ENCODE measurements around the gene GALNTL6.

The GALNTL6 gene

DNA sequence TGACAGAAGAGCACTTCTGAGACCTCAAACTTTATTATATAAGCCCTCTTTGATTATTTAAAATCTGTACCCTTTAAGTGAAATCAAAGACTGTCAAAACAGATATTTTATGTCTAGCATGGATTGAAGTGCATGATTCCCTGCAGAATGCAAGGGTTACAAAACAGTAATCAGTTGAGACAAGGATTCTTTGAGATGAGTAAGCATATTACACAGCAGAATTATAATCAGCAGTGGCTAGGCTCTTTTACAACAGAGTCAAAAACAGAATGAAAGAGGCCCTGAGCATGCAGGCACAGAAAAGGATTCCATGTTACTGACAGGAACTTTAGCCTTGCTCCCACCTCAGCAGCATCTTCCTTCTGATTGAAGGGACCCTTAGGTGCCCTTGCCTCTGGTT lies 867.5 kb downstream of the GALNTL6 start:
- no peak for DNase-seq (ENCODE audit: low read depth)
- TF ChIP-seq, protein P1, sequence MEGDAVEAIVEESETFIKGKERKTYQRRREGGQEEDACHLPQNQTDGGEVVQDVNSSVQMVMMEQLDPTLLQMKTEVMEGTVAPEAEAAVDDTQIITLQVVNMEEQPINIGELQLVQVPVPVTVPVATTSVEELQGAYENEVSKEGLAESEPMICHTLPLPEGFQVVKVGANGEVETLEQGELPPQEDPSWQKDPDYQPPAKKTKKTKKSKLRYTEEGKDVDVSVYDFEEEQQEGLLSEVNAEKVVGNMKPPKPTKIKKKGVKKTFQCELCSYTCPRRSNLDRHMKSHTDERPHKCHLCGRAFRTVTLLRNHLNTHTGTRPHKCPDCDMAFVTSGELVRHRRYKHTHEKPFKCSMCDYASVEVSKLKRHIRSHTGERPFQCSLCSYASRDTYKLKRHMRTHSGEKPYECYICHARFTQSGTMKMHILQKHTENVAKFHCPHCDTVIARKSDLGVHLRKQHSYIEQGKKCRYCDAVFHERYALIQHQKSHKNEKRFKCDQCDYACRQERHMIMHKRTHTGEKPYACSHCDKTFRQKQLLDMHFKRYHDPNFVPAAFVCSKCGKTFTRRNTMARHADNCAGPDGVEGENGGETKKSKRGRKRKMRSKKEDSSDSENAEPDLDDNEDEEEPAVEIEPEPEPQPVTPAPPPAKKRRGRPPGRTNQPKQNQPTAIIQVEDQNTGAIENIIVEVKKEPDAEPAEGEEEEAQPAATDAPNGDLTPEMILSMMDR (IDR thresholded peaks at IDR 0.05; ENCODE audit: control insufficient read depth, insufficient read depth, low read depth, low read length, missing control alignments) = no peak
- H3K4me3 ChIP-seq (ENCODE audit: control insufficient read depth, low read depth, low read length) = no peak overlapping the region

DNA sequence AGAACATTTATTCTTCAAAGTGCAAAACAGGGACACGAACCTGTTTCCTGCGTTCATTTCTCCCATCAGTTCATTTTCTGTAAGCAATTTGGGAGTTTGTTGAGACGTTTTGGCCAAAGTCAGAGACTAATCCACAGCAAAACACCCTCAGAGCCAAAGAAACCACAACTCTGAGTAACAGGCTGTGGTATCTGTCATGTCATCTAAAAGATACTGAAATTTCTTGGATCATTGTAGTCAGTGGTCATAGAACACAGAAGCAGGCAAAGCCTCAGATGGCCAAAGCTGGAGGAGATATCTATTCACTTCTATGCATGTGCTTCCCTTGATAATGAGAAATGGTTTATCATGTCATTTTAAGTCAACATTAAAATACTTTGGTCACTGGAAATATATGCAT lies 869.8 kb downstream of the GALNTL6 start:
- DNase-seq (ENCODE audit: low read depth) = no peak
- TF ChIP-seq, protein P1 (IDR thresholded peaks at IDR 0.05; ENCODE audit: control insufficient read depth, insufficient read depth, low read depth, low read length, missing control alignments) = no peak
- no peak overlapping the region for H3K4me3 ChIP-seq (ENCODE audit: control insufficient read depth, low read depth, low read length)

DNA sequence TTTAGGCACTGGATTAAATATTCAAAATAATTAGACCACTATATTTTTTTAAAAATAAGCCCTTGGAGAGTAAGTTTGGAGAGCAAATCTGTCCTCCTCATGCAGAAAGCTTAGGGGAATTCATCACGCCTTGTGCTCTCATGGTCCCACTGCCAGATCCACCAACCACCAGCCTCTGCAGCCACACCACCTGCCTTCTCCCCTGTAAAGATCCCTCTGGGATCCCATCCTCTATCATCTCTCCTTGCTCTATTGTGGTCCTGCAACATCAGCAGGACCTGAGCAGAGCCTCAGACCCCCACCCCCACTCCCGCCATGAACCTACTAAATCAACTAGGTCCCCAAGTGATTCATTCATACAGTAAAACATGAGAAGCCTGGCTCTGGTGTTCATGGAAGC lies 872.8 kb downstream of the GALNTL6 start:
- H3K4me3 ChIP-seq (ENCODE audit: control insufficient read depth, low read depth, low read length) = no peak overlapping the region
- TF ChIP-seq, protein P1 (IDR thresholded peaks at IDR 0.05; ENCODE audit: control insufficient read depth, insufficient read depth, low read depth, low read length, missing control alignments) = no peak
- no peak for DNase-seq (ENCODE audit: low read depth)

DNA sequence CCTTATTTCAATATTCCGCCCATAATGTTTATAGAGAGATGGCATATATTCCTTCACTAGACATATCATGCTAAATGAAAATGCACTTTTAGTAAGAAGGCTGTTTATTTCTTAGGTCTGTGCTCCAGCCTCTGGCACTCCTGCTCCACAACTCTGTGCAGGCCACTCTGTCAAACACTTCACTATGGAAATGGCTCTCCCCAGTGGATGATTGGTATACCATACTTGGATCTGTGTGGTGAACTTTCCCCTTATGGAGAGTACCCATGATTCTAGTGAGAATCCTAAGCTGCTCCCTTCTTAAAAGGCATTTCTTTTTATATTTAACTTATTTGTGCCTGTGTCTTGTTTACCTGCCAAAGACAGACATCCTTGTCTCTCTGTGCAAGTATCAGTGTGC lies 875.3 kb downstream of the GALNTL6 start:
- DNase-seq (ENCODE audit: low read depth) = no peak
- no peak overlapping the region for H3K4me3 ChIP-seq (ENCODE audit: control insufficient read depth, low read depth, low read length)
- TF ChIP-seq, protein P1 (IDR thresholded peaks at IDR 0.05; ENCODE audit: control insufficient read depth, insufficient read depth, low read depth, low read length, missing control alignments) = no peak

DNA sequence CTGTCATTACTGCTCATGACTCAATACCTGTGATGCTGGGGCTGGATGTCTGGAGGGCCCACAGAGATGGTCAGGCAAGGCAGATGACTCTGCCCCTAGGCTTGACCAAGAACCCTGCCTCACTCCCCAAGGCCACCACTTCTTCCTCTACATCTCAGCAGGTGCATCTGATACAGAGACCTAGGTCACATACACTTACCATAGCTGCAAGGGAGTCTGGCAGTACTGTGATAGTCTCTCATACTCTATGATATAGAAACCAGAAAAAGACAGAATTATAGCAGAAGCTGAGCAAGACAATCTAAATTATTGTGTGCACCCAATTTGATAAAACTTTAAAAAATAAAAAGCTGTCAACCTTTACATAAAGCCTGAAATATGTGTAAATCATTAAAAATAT lies 878.3 kb downstream of the GALNTL6 start:
- no peak overlapping the region for H3K4me3 ChIP-seq (ENCODE audit: control insufficient read depth, low read depth, low read length)
- TF ChIP-seq, protein P1 (IDR thresholded peaks at IDR 0.05; ENCODE audit: control insufficient read depth, insufficient read depth, low read depth, low read length, missing control alignments) = no peak
- no peak for DNase-seq (ENCODE audit: low read depth)

DNA sequence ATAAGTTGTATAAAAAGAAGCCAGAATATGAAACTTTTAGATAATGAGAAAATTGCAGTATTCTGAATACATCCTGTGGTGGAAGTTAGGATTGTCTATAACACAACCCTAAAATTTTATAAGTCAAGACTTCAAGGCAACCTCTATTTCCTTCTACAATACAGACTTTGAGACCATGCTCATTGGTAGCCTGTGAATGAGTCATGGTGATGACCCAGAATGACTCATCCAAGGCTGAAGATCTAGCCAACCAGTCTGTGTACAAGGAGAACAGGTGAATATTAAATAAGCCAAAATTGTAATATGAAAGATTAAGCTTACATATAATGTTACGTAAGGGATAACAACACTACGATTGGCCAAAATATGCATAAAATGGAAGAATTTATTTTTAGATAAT lies 879.5 kb downstream of the GALNTL6 start:
- H3K4me3 ChIP-seq (ENCODE audit: control insufficient read depth, low read depth, low read length) = no peak overlapping the region
- DNase-seq (ENCODE audit: low read depth) = no peak
- TF ChIP-seq, protein P1 (IDR thresholded peaks at IDR 0.05; ENCODE audit: control insufficient read depth, insufficient read depth, low read depth, low read length, missing control alignments) = no peak

DNA sequence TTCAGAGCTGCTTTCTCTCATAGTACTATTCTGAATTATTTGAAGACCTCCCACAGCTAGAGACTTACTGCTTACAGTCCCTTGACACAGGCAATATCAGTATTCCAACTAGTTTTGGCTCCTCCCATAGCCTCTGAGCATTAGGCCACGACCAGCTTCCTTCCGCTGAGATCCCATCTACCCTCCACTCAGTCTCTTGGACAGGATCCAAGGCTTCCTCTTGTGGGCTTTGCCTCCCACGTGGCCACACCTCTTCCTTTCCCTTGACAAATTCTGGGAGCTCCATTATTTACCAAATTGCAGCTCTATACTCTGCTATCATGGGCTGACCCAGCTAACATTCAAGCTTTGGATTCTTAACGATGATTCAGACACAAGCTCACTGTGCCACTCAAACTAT lies 885.1 kb downstream of the GALNTL6 start:
- DNase-seq (ENCODE audit: low read depth) = no peak
- H3K4me3 ChIP-seq (ENCODE audit: control insufficient read depth, low read depth, low read length) = no peak overlapping the region
- TF ChIP-seq, protein P1 (IDR thresholded peaks at IDR 0.05; ENCODE audit: control insufficient read depth, insufficient read depth, low read depth, low read length, missing control alignments) = no peak
